ENCODE measurements around the gene PSMA7.
A peak's percentile ranks its signal among the peaks of the same experiment; 100 is the strongest.
"Not testable (repeated sequence)": the region's sequence is repeated elsewhere in the genome, so short reads cannot be mapped to it uniquely, and the experiment has no call there.

Gene PSMA7

DNA sequence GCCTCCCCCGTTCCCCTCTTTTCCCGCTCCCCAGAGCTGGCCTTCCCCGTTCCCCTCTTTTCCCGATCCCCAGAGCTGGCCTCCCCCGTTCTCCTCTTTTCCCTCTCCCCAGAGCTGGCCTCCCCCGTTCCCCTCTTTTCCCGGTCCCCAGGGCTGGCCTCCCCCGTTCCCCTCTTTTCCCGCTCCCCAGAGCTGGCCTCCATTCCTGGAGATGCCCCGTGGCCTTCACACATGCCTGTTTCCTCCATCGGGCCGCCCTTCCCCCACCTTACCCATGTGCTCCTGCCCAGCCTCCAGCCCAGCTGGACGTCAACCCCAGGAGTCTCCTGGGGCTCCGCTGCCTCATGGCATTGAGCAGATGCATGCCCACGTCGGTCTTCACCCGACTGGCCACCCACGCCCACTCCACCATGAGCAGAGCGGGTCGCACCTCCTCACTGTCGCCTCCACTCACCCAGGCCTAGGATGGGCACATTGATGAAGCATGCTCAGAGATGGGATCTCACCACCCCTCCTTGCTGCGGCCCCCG, 8.7 kb upstream of the PSMA7 start:
- DNase-seq, result no peak

DNA sequence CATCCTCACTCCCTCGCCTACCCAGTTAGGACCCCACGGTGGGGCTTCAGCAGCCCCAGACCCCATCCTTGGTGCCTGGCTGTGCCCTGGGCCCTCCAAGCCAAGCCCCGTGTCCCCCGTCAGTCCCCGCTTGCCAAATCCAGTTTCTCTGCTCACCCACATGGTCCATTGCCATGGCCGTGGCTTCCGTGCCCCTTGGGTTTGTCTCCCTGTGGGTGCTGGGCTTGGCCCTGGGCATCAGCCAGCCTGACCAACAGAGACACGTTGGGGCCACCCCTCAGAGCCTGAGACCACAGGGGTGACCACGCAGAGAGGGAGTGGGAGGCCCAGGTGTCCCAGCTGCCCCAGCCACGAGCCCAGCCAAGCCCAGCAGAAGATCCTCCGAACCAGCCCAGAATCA, 8.0 kb upstream of the PSMA7 start:
- DNase-seq, result no peak

DNA sequence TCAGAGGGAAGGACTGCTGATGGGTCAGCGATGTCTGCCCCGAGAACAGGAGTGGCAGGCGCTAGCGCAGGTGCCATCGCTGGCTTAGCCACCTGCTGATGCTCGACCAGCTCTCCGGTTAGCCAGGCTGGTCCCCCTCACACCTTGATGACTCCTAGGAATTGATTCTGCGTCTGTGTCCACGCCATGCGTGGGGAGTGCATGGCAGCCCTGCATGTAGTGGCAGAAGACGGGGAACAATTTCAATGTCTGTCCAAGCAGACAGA, 7.0 kb upstream of the PSMA7 start:
- no peak for DNase-seq

DNA sequence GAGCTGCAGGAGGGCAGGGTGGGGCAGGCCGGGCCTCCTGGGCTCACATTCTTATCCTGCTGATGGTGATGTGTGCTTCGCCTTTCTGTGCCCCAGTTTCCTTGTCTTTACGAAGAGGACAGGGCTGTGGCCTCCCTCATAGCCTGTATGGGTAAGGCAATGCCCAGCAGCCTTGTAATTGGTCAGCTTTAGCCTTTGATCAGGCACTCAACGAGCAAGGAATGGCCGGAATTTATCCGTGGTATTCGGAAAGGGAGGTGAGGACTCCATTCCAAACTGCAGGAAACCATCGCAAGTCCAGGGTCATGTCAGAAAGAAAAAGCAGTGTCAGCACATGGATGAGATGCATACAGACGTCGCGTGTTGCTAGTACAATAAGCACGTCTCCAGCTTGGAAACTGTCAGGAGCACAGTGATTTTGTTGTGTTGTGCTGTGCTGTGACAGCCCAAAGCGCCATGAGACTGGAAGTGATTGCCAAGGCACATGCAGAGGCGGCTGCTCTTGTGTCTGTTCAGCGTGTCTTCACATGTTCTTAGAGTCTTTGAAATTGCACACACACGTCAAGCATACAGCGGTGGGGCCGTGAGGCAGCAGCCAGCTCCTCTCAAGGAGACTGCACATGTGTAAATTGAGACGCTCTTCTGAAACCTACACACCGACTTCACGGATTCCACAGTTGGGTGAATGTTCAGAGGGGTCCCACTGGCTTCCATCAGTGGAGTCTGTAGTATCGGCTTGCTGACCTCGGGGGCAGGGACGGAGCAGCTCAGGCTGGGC, 6.5 kb upstream of the PSMA7 start:
- no peak for DNase-seq

DNA sequence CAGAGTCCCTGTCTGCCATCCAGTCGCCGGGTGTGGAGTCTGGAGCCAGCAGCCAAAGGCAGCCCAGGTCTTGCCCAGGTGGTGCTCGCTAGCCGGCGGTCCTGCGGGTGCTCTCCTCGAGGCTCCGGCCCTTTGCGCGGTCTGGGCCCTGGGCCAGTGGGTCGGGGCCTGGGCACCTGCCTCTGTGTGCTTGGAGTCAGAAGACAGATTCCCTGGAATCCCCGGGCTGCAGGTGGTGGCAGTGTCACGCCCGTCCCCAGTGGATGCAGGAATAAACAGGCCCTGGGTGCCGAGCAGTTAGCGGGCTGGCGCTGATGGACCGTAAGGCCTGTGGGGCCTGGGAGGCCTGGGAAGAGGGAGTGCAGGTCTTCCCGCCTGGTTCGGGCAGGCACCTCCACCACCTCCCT, 5.7 kb upstream of the PSMA7 start:
- DNase-seq, result no peak

DNA sequence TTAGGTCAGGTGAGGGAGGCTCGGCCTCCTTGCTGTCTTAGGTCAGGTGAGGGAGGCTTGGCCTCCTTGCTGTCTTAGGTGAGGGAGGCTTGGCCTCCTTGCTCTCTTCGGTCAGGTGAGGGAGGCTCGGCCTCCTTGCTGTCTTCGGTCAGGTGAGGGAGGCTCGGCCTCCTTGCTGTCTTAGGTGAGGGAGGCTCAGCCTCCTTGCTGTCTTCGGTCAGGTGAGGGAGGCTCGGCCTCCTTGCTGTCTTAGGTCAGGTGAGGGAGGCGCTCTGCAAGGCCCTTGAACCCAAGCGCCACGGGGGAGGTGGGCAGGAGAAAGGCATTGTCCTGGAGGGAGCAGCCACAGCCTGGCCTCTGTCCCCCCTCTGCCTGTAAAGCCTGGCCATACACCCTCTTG, 5.2 kb upstream of the PSMA7 start:
- DNase-seq, result not testable (repeated sequence)

DNA sequence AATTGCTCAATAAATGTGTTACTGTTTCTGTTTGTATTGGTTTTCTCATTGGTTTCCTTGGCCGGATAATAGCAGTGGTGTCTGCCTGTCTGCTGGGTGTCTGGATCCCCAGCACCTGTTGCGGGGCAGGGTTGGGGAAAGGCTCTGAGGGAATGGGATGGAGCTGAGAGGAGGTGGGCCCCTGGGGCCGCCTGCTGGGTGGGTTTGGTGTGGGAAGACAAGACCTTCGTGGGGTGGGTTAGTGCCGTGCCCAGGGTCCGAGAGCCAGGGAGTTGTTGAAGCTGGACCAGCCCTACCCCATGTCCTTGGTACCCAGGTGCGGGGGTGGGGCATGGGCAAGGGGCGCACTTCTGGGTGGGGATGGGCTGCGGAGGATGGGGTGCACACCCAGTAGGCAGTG, 4.3 kb upstream of the PSMA7 start:
- DNase-seq, result no peak

DNA sequence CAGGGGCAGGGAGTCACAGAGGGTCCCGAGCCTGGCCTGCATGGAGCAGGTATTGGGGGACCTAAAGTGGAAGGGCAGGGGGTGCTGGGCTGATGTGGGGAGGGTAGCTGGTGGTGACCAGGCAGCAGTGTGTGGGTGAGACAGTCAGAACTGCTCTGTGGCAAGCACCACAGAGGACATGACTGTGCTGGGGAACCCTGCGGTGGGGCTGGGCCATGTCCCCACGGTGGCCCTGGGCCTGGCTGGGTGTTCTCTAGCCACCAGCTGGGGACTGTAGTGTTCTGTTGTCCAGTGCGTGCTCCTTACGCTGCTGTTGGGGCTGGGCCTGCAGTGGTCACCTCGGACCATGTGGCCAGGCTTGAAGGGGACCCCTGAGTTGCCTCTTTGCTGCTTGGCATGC, 3.9 kb upstream of the PSMA7 start:
- no peak for DNase-seq

DNA sequence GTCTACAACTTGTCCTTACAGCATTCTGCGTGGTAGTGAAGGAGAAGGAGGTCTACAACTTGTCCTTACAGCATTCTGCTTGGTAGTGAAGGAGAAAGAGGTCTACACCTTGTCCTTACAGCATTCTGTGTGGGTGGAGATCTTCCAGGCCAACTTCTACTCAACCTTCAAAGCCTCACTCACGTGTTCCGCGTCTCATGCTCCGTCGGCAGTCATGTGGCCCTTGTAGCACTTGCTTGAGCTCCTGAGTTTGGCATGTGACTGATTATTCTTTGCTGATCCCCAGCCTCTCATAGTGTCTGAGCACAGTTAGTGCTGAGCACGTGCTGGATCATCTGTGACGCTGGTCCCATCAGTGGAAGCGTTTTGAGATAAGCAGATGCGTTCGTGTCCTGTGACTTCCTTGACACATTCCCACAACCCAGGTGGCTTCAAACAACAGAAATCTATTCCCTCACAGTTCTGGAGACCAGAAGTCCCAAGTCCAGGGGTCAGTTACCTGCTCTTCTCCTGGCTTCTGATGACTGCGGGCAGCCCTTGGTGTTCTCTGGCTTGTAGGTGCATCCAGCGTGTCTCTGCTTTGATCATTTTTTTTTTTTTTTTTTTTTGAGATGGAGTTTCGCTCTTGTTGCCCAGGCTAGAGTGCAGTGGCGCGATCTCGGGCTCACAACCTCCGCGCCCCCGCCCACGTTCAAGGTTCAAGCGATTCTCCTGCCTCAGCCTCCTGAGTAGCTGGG, 3.0 kb upstream of the PSMA7 start:
- no peak for DNase-seq

DNA sequence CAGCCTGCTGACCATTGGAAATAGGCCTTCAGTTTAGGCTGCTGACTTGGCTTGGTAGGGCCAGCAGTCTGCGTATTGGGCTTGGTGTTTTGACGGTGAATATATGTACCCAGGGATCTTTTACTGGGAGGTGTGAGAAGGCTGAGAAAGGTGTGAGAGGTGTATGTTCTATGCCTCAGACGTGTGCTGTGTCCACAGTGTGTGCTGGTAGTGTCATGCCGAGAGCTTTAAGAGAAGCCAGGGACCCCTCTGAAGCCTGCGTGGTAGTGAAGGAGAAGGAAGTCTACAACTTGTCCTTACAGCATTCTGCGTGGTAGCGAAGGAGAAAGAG, 2.5 kb upstream of the PSMA7 start:
- no peak for DNase-seq

DNA sequence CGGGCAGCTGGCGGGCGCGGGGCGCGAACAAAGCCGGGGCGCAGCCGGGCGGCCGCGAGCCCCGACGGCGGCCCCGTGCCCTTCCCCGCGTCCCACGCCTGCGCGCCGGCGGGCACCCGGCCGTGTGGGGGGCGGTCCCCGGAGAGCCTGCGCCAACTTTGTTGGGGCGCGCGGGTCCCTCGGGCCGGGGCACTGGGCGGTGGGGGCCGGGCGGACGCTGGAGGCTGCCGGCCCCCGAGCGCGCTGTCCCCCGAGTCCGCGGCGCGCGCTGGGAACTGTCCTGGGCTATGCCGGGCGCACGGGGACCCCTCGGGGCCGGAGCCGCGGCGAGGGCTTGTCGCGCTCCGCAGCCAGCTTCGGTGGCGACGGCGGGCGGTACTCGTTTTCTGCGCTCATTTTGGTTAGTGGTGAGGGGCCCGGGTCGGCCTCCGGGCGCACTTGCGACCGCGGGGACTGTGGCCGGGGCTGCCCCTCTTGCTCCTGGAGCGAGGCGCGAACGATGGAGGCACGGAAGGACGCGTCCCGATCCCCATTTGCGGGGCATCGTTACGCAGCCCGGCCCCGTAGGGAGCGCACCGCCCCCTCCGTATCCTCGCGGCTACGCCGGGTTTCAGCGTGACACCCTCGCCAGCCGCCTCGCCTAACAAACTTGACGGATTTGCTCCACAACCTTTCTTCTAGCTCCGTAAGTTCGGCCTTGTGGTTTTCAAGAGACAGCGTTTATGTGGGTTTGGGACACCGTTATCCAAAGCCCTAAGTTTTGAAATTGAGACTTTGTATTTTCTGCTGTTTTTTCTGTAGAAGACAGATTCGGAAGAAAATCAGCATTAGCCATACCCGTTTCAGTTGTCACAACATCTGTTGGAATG, 997 bp upstream of the PSMA7 start:
- DNase-seq, result peak; percentile 34 to 50

DNA sequence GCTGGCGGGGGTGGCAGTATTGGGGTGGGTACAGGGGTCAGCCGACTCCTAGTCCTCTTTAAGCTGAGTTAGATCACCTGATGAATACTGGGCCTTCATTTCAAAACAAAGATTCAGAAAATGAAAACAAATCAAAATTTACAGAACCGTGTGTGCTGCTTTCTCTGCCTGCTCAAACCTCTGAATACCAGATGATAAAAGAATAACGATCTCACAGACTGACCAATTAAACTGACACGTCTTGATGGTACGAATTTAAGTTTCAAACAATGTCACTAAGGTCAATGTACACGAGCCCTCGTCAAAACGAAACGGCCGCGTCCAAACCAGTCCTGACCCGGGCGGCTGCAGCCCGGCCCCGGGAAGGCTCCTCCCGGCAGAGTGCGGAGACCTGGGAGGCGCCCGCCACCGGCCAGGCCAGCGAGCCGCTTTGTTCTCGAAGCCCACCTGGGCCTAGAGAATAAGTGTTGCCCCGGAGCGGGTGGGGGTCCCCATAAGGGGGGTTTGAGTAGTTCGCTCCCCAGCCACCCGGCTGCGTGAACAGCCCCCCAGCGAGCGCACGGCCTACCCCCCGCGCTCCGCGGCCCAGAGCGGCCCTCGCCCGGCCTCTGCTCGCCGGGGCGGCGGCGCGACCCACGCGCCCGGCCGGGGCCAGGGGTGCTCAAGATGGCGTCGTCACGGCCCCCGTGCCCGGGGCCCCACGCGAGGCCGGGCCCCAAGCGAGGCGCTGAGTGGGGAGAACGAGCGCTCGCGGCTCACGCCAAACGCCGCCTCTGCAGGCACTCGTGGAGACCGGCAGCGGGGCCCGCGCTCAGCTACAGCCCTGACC, 728 bp downstream of the PSMA7 start:
- no peak for DNase-seq

DNA sequence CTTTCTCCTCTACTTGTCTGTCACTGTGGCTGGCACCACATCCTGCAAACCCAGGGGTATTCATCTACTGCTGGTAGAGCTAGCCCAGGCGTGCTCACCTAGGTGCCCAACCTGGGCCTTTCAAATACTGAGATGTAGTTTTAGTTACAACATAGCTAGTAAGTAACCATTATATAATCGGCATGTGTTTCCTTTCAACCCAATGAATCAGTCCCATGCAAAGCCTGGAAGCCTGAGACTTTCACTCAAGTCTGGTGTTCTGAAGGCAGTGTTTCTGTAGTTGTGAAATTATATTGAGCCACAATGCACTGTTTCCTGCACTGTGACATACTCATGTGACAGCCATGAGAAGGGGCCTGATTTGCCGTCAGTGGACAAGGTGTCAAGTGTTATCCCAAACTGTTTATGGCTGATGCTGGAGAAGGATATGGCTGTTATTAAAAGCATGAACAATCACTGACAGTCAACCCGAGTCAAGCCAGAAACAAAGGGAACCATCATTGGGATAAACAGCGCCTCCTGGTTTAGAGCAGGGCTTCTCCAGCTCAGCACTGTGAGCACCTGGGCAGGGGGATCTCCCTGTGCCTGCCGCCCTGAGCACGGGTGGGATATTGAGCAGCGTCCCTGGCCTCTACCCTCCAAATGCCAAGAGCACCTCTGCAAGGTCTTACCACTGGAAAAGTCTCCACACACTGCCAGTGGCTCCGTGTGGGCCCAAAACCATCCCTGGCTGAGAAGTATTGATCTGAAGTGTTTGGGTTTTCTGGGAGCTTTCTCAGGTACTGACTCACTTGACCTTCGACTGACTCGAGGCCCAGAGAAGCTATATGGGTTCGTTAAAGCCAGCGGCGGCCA, 1.6 kb downstream of the PSMA7 start:
- peak in 1 of 2 donors; percentile 26 for DNase-seq

DNA sequence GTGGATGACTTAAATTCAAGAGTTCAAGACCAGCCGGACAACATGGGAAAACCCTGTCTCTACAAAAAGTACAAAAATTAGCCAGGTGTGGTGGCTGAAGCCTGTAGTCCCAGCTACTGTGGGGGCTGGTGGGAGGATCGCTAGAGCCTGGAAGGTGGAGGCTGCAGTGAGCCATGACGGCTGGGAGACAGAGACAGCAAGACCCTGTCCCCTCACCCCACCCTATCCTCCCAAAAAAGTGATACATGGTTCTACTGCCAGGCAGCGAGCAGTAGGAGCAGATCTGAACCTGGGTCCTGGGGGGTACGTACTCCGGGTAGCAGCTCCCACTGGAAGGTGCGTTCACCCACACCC, 2.2 kb downstream of the PSMA7 start:
- no peak for DNase-seq

DNA sequence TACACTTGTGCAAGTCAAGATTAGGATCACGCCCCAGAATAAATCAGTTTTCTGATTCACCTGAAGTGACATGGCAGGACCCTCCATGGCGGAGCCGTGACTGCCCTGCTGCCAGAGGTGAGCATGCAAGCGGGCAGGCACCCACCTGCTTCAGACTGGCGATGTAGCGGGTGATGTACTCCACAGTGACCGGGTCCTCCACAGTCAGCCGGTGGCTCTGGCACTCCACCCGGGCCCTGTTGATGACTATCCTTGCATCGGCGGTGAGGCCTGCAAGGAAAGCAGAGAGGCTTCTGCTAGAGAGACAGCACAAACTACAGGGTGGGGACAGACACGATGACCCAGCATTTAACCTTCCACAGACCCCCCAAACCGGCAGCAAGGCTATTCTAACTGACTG, 3.6 kb downstream of the PSMA7 start:
- DNase-seq, result no peak

DNA sequence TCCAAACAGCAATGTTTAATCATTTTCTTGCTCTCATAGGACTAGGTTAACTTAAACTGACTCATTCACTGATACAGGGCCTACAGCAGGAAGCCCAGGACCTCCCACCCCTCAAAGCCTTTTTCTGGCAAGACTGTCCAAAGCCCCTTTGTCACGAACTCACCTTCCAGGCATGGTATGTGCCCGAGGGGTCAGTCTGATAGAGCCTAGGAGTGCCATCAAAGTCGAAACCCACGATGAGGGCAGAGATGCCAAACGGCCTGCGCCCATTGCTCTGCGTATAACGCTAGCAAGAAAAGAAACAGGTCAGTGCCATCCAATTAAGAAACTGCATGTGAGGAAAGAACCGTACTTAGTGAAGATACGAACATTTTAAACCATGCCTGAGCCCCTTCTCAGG, 4.3 kb downstream of the PSMA7 start:
- DNase-seq, result no peak

DNA sequence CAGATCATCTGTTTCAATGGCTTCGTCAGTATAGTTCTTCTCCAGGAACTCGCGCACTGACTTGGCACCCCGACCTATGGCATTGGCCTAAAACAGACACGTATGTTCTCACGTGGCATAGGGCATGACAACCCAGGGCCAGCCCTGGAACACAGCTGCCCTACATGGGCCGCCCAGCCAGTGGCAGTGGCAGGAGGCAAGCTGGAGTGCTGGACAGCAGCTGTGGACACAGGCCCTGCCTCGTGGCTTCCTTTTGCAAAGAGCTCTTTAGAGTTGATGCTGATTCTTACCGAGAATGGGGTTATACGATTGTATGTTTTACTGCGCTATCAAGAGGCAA, 5.0 kb downstream of the PSMA7 start:
- no peak for DNase-seq

DNA sequence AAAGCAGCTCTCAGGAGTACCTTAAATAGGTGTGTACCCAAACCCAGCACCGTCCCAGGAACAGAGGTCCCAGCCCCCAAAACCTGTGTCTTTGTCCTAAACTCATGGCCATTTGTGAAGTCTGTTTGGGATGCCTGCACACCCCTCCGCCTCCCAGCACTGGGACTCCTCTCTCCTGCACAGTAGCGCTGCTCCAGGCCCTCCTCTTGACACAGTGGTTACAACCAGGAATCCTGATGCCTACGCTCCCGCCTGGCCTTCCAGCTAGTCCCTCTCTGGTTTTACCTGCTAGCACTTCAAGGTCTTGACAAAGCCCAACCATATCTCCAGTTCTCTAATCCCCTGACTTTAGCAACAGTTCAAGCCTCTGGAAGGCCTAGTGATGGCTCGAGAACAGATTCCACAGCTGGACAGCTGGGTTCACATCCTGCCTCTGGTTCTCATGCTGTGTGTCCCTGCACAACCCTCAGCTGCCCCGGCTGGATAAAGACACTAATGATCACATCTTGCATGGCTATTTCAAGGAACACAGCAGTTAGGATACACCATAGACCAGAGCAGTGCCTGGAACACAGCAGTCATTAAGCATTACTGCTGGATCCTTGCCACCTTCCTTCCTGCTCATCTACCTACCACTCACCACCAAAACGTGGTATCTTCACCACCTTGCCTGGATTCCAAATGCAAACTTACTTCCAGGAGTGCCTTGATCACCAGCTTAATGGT, 5.6 kb downstream of the PSMA7 start:
- DNase-seq, result no peak

DNA sequence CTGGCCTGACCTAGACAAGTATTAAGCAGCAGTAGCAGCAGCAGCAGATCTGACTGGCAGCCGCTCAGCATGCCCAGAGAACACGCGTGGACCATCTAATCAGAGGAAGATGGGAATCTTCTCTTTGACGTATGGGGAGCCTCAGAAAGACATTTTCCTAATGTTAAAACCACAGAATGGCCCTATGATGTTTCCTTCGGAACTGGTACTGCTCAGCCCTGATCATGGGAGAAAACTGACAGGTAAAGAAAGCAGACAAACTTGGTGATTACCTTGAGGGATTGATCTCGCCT, 6.2 kb downstream of the PSMA7 start:
- DNase-seq, result no peak

DNA sequence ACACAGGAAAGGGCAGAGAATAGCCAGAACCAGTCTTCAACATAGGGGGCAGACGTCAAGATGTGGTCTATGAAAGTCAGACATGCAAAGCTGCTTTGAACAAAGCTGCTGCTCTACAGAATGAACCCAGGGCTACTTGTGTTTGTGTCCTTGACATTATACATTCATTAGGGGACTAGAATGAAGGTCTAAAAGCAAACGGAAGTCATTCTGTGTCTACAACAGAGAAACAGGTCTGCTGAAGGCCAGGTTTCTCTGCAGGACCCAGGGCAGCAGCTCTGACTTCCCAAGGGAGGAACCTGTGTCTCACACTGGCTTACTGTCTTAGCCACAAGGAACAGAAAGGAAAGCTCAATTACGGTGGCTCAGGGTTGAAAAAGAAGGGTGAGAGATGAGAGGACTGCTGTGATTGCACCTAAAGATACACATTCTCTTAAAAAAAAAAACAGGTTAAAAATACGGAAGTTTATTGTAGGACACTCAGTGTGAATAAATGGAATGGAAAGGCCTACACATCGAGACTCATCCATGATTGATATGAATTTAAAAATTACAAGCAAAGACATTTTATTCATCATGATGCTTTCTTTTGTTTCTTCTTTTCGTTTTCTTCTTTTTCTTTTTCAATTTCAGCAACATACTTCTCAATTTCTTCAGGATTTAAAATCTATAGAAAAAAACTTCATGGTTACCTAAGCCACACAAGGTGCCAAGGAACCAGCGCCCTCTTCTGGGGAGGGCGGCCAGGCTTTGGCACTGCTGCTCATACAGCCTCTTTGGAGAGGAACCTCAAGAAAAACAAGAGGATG, 6.7 kb downstream of the PSMA7 start:
- peak; percentile 77 to 79 for DNase-seq

Data from CD4-positive, alpha-beta T cell treated with Interleukin-4 for 1 hour (primary cell).